Parathyroid adenoma (tissue), 2 donors: ENCODE data around the gene DLG2.
"Not testable (repeated sequence)": the region's sequence is repeated elsewhere in the genome, so short reads cannot be mapped to it uniquely, and the experiment has no call there.

Source experiments
- H2AFZ ChIP-seq: fragments of 300-600 bp; sonication (generic); one replicate; pipeline ENCODE4 v1.7.0; 2017; ENCODE audit warnings: antibody characterized with exemption, mild to moderate bottlenecking
- H3K27ac ChIP-seq: fragments of 300-600 bp; sonication (generic); one replicate; pipeline ENCODE4 v1.7.0; 2017
- H3K27me3 ChIP-seq: fragments of 300-600 bp; sonication (generic); one replicate; pipeline ENCODE4 v1.7.0; 2017; ENCODE audit warnings: low read length; ENCODE audit not compliant: control insufficient read depth, insufficient read depth
- H3K36me3 ChIP-seq: fragments of 300-600 bp; sonication (generic); one replicate; pipeline ENCODE4 v1.7.0; 2017; ENCODE audit warnings: low read length; ENCODE audit not compliant: control insufficient read depth, insufficient read depth
- H3K4me1 ChIP-seq: fragments of 300-600 bp; sonication (generic); one replicate; pipeline ENCODE4 v1.7.0; 2017; ENCODE audit warnings: control low read depth
- H3K4me2 ChIP-seq: fragments of 300-600 bp; sonication (generic); one replicate; pipeline ENCODE4 v1.7.0; 2017; ENCODE audit warnings: low read length
- H3K4me3 ChIP-seq: fragments of 300-600 bp; sonication (generic); one replicate; pipeline ENCODE4 v1.7.0; 2017; ENCODE audit warnings: low read depth, low read length
- H3K79me2 ChIP-seq: fragments of 300-600 bp; sonication (generic); one replicate; pipeline ENCODE4 v1.7.0; 2017; ENCODE audit warnings: control low read depth
- H3K9ac ChIP-seq: fragments of 300-600 bp; sonication (generic); one replicate; pipeline ENCODE4 v1.7.0; 2017; ENCODE audit warnings: mild to moderate bottlenecking
- H3K9me3 ChIP-seq: fragments of 300-600 bp; sonication (generic); one replicate; pipeline ENCODE4 v1.7.0; 2017; ENCODE audit warnings: low read length; ENCODE audit not compliant: control insufficient read depth
- TF ChIP-seq, protein P1 (sequence below): fragments of 300-600 bp; sonication (generic); IDR thresholded peaks from one replicate; pipeline ENCODE4 v1.7.0; 2017; ENCODE audit warnings: antibody characterized with exemption, mild to moderate bottlenecking
- donor health status: primary hyperparathyroidism.

DLG2 gene

GRCh38 chr11:85414175-85414574 lies 213.0 kb downstream of the DLG2 start:
- Histone ChIP-seq H3K4me1 (no peaks in the 10 kb centered on the region), H3K79me2 (no peaks in the 10 kb centered on the region), H3K4me2 (no peak overlapping the region), H3K27me3 (no peaks in the 10 kb centered on the region), H3K36me3 (no peaks in the 10 kb centered on the region), H2AFZ (no peak overlapping the region), H3K9ac (no peak overlapping the region), H3K4me3 (no peak overlapping the region), H3K9me3 (no peaks in the 10 kb centered on the region), H3K27ac (no peak overlapping the region)
- TF ChIP-seq, protein P1, sequence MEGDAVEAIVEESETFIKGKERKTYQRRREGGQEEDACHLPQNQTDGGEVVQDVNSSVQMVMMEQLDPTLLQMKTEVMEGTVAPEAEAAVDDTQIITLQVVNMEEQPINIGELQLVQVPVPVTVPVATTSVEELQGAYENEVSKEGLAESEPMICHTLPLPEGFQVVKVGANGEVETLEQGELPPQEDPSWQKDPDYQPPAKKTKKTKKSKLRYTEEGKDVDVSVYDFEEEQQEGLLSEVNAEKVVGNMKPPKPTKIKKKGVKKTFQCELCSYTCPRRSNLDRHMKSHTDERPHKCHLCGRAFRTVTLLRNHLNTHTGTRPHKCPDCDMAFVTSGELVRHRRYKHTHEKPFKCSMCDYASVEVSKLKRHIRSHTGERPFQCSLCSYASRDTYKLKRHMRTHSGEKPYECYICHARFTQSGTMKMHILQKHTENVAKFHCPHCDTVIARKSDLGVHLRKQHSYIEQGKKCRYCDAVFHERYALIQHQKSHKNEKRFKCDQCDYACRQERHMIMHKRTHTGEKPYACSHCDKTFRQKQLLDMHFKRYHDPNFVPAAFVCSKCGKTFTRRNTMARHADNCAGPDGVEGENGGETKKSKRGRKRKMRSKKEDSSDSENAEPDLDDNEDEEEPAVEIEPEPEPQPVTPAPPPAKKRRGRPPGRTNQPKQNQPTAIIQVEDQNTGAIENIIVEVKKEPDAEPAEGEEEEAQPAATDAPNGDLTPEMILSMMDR = no peak

- Histone ChIP-seq H3K9ac (no peak overlapping the region), H3K9me3 (no peaks in the 10 kb centered on the region), H3K36me3 (no peaks in the 10 kb centered on the region), H2AFZ (no peak overlapping the region), H3K27me3 (no peaks in the 10 kb centered on the region), H3K79me2 (no peaks in the 10 kb centered on the region), H3K4me2 (no peak overlapping the region), H3K27ac (no peak overlapping the region), H3K4me1 (no peaks in the 10 kb centered on the region), H3K4me3 (no peak overlapping the region)
- TF ChIP-seq, protein P1 = no peak
Observed at GRCh38 chr11:85407648-85408047, 219.5 kb downstream of the DLG2 start.

DNA sequence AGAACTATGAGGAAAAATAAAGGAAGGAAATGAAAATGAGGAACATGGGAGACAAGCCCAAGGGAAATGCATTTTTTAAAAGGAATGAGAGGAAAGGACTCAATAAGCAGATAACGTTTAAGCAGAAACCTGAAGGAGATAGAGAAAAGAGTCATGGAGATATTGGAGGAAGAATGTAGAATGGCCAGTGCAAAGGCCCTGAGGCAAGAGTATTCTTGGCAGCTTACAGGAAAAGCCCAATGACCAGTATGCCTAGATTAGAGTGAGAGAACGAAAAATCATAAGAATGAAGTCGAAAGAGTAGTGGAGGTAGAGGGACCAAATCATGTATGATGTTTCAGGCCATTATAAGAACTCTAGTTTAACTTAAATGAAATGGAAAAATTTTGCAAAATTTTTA lies 220.3 kb downstream of the DLG2 start:
- no peak overlapping the region for H3K4me3 ChIP-seq
- H3K36me3 ChIP-seq = no peaks in the 10 kb centered on the region
- H3K79me2 ChIP-seq = no peaks in the 10 kb centered on the region
- H2AFZ ChIP-seq = no peak overlapping the region
- no peak overlapping the region for H3K9ac ChIP-seq
- no peaks in the 10 kb centered on the region for H3K9me3 ChIP-seq
- no peaks in the 10 kb centered on the region for H3K4me1 ChIP-seq
- TF ChIP-seq, protein P1 = no peak
- H3K4me2 ChIP-seq = no peak overlapping the region
- no peak overlapping the region for H3K27ac ChIP-seq
- no peaks in the 10 kb centered on the region for H3K27me3 ChIP-seq

- TF ChIP-seq, protein P1 = no peak
- H3K27ac ChIP-seq = no peak overlapping the region
- H3K9me3 ChIP-seq = no peaks in the 10 kb centered on the region
- H3K27me3 ChIP-seq = no peaks in the 10 kb centered on the region
- H3K9ac ChIP-seq = no peak overlapping the region
- H2AFZ ChIP-seq = no peak overlapping the region
- no peak overlapping the region for H3K4me2 ChIP-seq
- H3K36me3 ChIP-seq = no peaks in the 10 kb centered on the region
- no peaks in the 10 kb centered on the region for H3K4me1 ChIP-seq
- H3K79me2 ChIP-seq = no peaks in the 10 kb centered on the region
- H3K4me3 ChIP-seq = no peak overlapping the region
Observed at GRCh38 chr11:85406316-85406715, 220.8 kb downstream of the DLG2 start.

GRCh38 chr11:85395515-85396055 lies 231.6 kb downstream of the DLG2 start:
- H3K27me3 ChIP-seq, H3K36me3 ChIP-seq, H3K79me2 ChIP-seq, H3K4me2 ChIP-seq, H3K4me1 ChIP-seq, H3K9me3 ChIP-seq, H2AFZ ChIP-seq, H3K27ac ChIP-seq, H3K9ac ChIP-seq, H3K4me3 ChIP-seq: not testable (repeated sequence)
